Prostate gland (tissue), 2 donors: Measurements from ENCODE around the gene NGEF.

Experiments
- CTCF ChIP-seq, 4 experiments: fragments of 200-600 bp in 2 of 4; fragments of 450-650 bp in 2 of 4; sonication (generic) in 2 of 4; IDR thresholded peaks; 1 replicate in 3 of 4; 2 replicates in 1 of 4; pipeline ENCODE4 v1.5.1; 2016 to 2019; ENCODE audit warnings: antibody characterized with exemption in 4 of 4, mild to moderate bottlenecking in 2 of 4, moderate library complexity in 2 of 4
- POLR2A ChIP-seq: fragments of 450-650 bp; IDR thresholded peaks from one replicate; pipeline ENCODE4 v1.6.1; 2016; ENCODE audit warnings: antibody characterized with exemption, mild to moderate bottlenecking

DNA sequence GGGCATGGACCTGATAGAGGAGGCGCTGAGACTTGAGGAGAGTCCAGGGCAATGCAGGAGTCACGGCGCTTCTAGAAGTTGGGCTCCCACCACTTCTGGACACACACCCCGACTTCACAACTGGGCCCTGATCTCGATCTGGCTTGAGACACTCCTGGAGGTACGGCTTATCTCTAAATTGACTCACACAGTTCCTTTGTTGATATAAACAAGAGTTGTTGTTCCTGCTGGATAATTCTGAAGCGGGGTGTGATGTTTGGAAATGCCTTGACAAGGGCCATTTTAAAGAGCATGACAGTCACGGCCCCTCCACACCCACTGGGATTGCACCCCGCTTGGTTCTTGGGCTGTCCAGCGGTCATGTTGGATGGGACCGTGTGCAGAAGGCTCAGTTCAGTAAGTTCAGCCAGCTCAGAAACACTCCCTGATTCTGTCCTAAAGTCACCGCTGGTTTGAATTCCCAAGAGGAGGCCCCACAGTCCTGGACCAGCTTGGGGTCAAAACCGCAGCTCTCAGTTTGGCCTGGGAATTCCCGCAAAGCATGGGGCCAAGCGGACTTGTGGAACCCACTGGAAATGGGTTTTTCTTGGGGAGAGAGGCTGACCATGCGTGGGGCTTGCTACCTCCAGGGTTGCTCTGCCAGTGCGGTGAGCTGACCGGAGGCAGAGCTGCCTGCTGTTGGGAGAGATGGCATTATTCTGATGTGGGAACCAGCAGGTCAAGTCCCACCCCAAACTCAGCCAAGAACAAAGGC lies 10.1 kb upstream of the NGEF start:
- TF ChIP-seq CTCF (IDR thresholded peaks at IDR 0.05) (no peak), POLR2A (no peak)
